HEK293 (cell line): ENCODE results near the gene TAF8.
A peak's percentile ranks its signal among the peaks of the same experiment; 100 is the strongest.
"Not testable (repeated sequence)": the region's sequence is repeated elsewhere in the genome, so short reads cannot be mapped to it uniquely, and the experiment has no call there.

ENCODE experiments used
- CTCF ChIA-PET: fragments of 350-600 bp; formaldehyde crosslinking; extraction: SDS; loops from one replicate; lab custom pipeline; 2021; ENCODE audit warnings: antibody characterized with exemption; lab: Yijun Ruan, JAX
- POLR2A ChIA-PET: fragments of 300-600 bp; formaldehyde crosslinking; extraction: SDS; loops from one replicate; lab custom pipeline; 2020; ENCODE audit warnings: antibody characterized with exemption, inconsistent platforms; lab: Yijun Ruan, JAX
- H3K27ac ChIP-seq: fragments of 200-500 bp; sonication (Bioruptor generic); 2 replicates; pipeline ENCODE4 v1.5.1; 2014; ENCODE audit warnings: low read depth, low read length, control low read depth, inconsistent platforms; ENCODE audit errors: extremely low read depth
- H3K36me3 ChIP-seq, 2 experiments: fragments of 200-500 bp in 1 of 2; sonication (Bioruptor generic) in 1 of 2; 1 replicate in 1 of 2; 2 replicates in 1 of 2; pipeline ENCODE4 v1.5.1; 2014 to 2017; ENCODE audit warnings: inconsistent platforms in 2 of 2, low read length in 2 of 2; ENCODE audit not compliant: control insufficient read depth in 2 of 2, insufficient read depth in 1 of 2
- H3K4me1 ChIP-seq: fragments of 200-500 bp; sonication (Bioruptor generic); 2 replicates; pipeline ENCODE4 v1.5.1; 2014; ENCODE audit warnings: mild to moderate bottlenecking, low read length, inconsistent platforms; ENCODE audit not compliant: control insufficient read depth, insufficient read depth
- H3K4me3 ChIP-seq: 2 replicates; pipeline ENCODE4 v1.5.1; 2011; ENCODE audit warnings: low read depth, mild to moderate bottlenecking, control low read depth, low read length, moderate library complexity
- H3K9me3 ChIP-seq: fragments of 200-500 bp; sonication (Bioruptor generic); 2 replicates; pipeline ENCODE4 v1.5.1; 2014; ENCODE audit warnings: low read depth, low read length, inconsistent platforms; ENCODE audit not compliant: control insufficient read depth, insufficient read depth
- EGR2 ChIP-seq: fragments of 450-650 bp; formaldehyde crosslinking; IDR thresholded peaks from 2 replicates; pipeline ENCODE4 v1.5.1; 2016; ENCODE audit warnings: low read depth, missing biosample characterization, missing genetic modification characterization
- GLIS2 ChIP-seq: fragments of 450-650 bp; formaldehyde crosslinking; IDR thresholded peaks from 2 replicates; pipeline ENCODE4 v1.5.1; 2016; ENCODE audit warnings: missing biosample characterization, missing genetic modification characterization
- HIC1 ChIP-seq: fragments of 450-650 bp; formaldehyde crosslinking; IDR thresholded peaks from 2 replicates; pipeline ENCODE4 v1.5.1; 2016; ENCODE audit warnings: missing biosample characterization, missing genetic modification characterization
- MYNN ChIP-seq: fragments of 450-650 bp; formaldehyde crosslinking; IDR thresholded peaks from 2 replicates; pipeline ENCODE4 v1.5.1; 2016; ENCODE audit warnings: missing biosample characterization, missing genetic modification characterization, borderline replicate concordance
- OSR2 ChIP-seq: fragments of 450-650 bp; formaldehyde crosslinking; IDR thresholded peaks from 2 replicates; pipeline ENCODE4 v1.5.1; 2016; ENCODE audit warnings: missing biosample characterization, missing genetic modification characterization
- PRDM2 ChIP-seq: fragments of 450-650 bp; formaldehyde crosslinking; IDR thresholded peaks from 2 replicates; pipeline ENCODE4 v1.5.1; 2016; ENCODE audit warnings: missing biosample characterization, missing genetic modification characterization, borderline replicate concordance
- TCF7L2 ChIP-seq: IDR thresholded peaks from 2 replicates; pipeline ENCODE4 v1.6.1; 2011; ENCODE audit warnings: low read depth, mild to moderate bottlenecking, inconsistent platforms, low read length, moderate library complexity, borderline replicate concordance
- ZNF112 ChIP-seq: fragments of 450-650 bp; formaldehyde crosslinking; IDR thresholded peaks from 2 replicates; pipeline ENCODE4 v1.5.0; 2017; ENCODE audit warnings: missing biosample characterization, missing genetic modification characterization
- ZNF133 ChIP-seq: fragments of 450-650 bp; formaldehyde crosslinking; IDR thresholded peaks from 2 replicates; pipeline ENCODE4 v1.5.1; 2016; ENCODE audit warnings: missing biosample characterization, missing genetic modification characterization
- ZNF146 ChIP-seq: fragments of 450-650 bp; formaldehyde crosslinking; IDR thresholded peaks from 2 replicates; pipeline ENCODE4 v1.5.1; 2016; ENCODE audit warnings: missing biosample characterization, missing genetic modification characterization
- ZNF223 ChIP-seq: fragments of 450-650 bp; formaldehyde crosslinking; IDR thresholded peaks from 2 replicates; pipeline ENCODE4 v1.5.1; 2016; ENCODE audit warnings: missing biosample characterization, missing genetic modification characterization
- ZNF24 ChIP-seq: fragments of 450-650 bp; formaldehyde crosslinking; IDR thresholded peaks from 2 replicates; pipeline ENCODE4 v1.5.1; 2016; ENCODE audit warnings: missing biosample characterization, missing genetic modification characterization
- ZNF324 ChIP-seq: fragments of 450-650 bp; formaldehyde crosslinking; IDR thresholded peaks from 2 replicates; pipeline ENCODE4 v1.5.1; 2016; ENCODE audit warnings: missing biosample characterization, missing genetic modification characterization
- ZNF341 ChIP-seq: fragments of 450-650 bp; formaldehyde crosslinking; IDR thresholded peaks from 2 replicates; pipeline ENCODE4; 2016; ENCODE audit warnings: low read depth, missing biosample characterization, missing genetic modification characterization
- ZNF350 ChIP-seq: fragments of 450-650 bp; formaldehyde crosslinking; IDR thresholded peaks from 2 replicates; pipeline ENCODE4 v1.5.0; 2017; ENCODE audit warnings: missing biosample characterization, mild to moderate bottlenecking, missing genetic modification characterization
- ZNF391 ChIP-seq: fragments of 450-650 bp; formaldehyde crosslinking; IDR thresholded peaks from 2 replicates; pipeline ENCODE4 v1.5.1; 2016; ENCODE audit warnings: low read depth, missing biosample characterization, missing genetic modification characterization, borderline replicate concordance
- ZNF433 ChIP-seq: fragments of 450-650 bp; formaldehyde crosslinking; IDR thresholded peaks from 2 replicates; pipeline ENCODE4 v1.5.1; 2016; ENCODE audit warnings: missing biosample characterization, missing genetic modification characterization, low read depth
- ZNF501 ChIP-seq: fragments of 450-650 bp; formaldehyde crosslinking; IDR thresholded peaks from 2 replicates; pipeline ENCODE4 v1.5.1; 2016; ENCODE audit warnings: missing biosample characterization, missing genetic modification characterization
- ZNF571 ChIP-seq: fragments of 450-650 bp; formaldehyde crosslinking; IDR thresholded peaks from 2 replicates; pipeline ENCODE4 v1.5.0; 2017; ENCODE audit warnings: missing biosample characterization, missing genetic modification characterization
- ZNF692 ChIP-seq: fragments of 450-650 bp; formaldehyde crosslinking; IDR thresholded peaks from 2 replicates; pipeline ENCODE4 v1.5.1; 2016; ENCODE audit warnings: missing biosample characterization, missing genetic modification characterization
- ZNF747 ChIP-seq: fragments of 450-650 bp; formaldehyde crosslinking; IDR thresholded peaks from 2 replicates; pipeline ENCODE4 v1.5.1; 2016; ENCODE audit warnings: missing biosample characterization, missing genetic modification characterization
- ZNF791 ChIP-seq: fragments of 450-650 bp; formaldehyde crosslinking; IDR thresholded peaks from 2 replicates; pipeline ENCODE4 v1.5.1; 2016; ENCODE audit warnings: missing biosample characterization, missing genetic modification characterization
- ZNF843 ChIP-seq: fragments of 450-650 bp; formaldehyde crosslinking; IDR thresholded peaks from 2 replicates; pipeline ENCODE4 v1.5.1; 2016; ENCODE audit warnings: missing biosample characterization, missing genetic modification characterization

Gene TAF8

GRCh38 chr6:42032366-42032765 lies 18.0 kb upstream of the TAF8 start:
- no peaks in the 10 kb centered on the region for H3K4me1 ChIP-seq
- H3K36me3 ChIP-seq: no peaks in the 10 kb centered on the region
- H3K9me3 ChIP-seq: no peaks in the 10 kb centered on the region
- no peak overlapping the region for H3K27ac ChIP-seq
- ChIA-PET POLR2A (no interaction called here), CTCF (interaction anchor here (0.8 to 7.6 kb wide), 2 partner anchors 12 to 246 kb away, joined by 3 to 58 read pairs; no protein-coding TSS in a partner anchor)
- no peak overlapping the region for H3K4me3 ChIP-seq
- no peak for TF ChIP-seq ZNF433 (tag by site-specific recombination)
- TF ChIP-seq ZNF341 (tag by site-specific recombination): 0 out of 2 replicates have a peak, but pooled peaks have one; percentile 19
- no peak for TF ChIP-seq ZNF24 (tag by site-specific recombination)

- ChIA-PET POLR2A (interaction anchor here (0.6 kb wide), 1 partner anchor 893 kb away, joined by 4 read pairs; no protein-coding TSS in a partner anchor), CTCF (interaction anchor here (0.7 kb wide), 1 partner anchor 252 kb away, joined by 3 read pairs; no protein-coding TSS in a partner anchor)
- H3K27ac ChIP-seq, H3K36me3 ChIP-seq, H3K9me3 ChIP-seq, H3K4me3 ChIP-seq, H3K4me1 ChIP-seq: not testable (repeated sequence)
Observed at GRCh38 chr6:42037669-42038068, 12.7 kb upstream of the TAF8 start.

GRCh38 chr6:42038163-42038562 lies 12.2 kb upstream of the TAF8 start:
- H3K9me3 ChIP-seq: no peaks in the 10 kb centered on the region
- no peak for TF ChIP-seq PRDM2 (tag by site-specific recombination)
- TF ChIP-seq ZNF692 (tag by site-specific recombination): no peak
- no peak for TF ChIP-seq HIC1 (tag by site-specific recombination)
- no peak for TF ChIP-seq ZNF133 (tag by site-specific recombination)
- no peak for TF ChIP-seq ZNF391 (tag by site-specific recombination)
- no peak for TF ChIP-seq MYNN
- no peak for TF ChIP-seq ZNF324
- TF ChIP-seq ZNF146 (tag by site-specific recombination): no peak
- TF ChIP-seq ZNF223 (tag by site-specific recombination): no peak
- TF ChIP-seq ZNF843 (tag by site-specific recombination): no peak
- no peak for TF ChIP-seq OSR2 (tag by site-specific recombination)
- no peak for TF ChIP-seq ZNF501 (tag by site-specific recombination)
- TF ChIP-seq ZNF350: no peak
- no peak for TF ChIP-seq GLIS2 (tag by site-specific recombination)
- no peak for TF ChIP-seq TCF7L2
- TF ChIP-seq ZNF112: no peak
- TF ChIP-seq ZNF791 (tag by site-specific recombination): no peak
- no peak for TF ChIP-seq ZNF571 (tag by site-specific recombination)
- TF ChIP-seq EGR2 (tag by site-specific recombination): no peak
- no peak for TF ChIP-seq ZNF747 (tag by site-specific recombination)
- H3K36me3 ChIP-seq: no peaks in the 10 kb centered on the region
- no peak overlapping the region for H3K27ac ChIP-seq
- H3K4me1 ChIP-seq: no peaks in the 10 kb centered on the region
- POLR2A ChIA-PET: no interaction called here
- no peak overlapping the region for H3K4me3 ChIP-seq
- CTCF ChIA-PET: no interaction called here
